GM18517 (cell line): ENCODE results near the gene MYO5C.
"Not testable (repeated sequence)": the region's sequence is repeated elsewhere in the genome, so short reads cannot be mapped to it uniquely, and the experiment has no call there.

Experiments
- ATAC-seq: cut with Tn5 transposase; IDR thresholded peaks from one replicate; pipeline ENCODE4 v1.9.1; 2021; ENCODE audit warnings: mild to moderate bottlenecking, moderate library complexity; ENCODE audit not compliant: unreplicated experiment

MYO5C gene

GRCh38 chr15:52180196-52180835, 115.3 kb downstream of the MYO5C start:
- peak; percentile 28 for ATAC-seq

- ATAC-seq: peak; percentile 75
Observed at GRCh38 chr15:52179278-52180195, 116.1 kb downstream of the MYO5C start.

GRCh38 chr15:52178765-52179164, 116.8 kb downstream of the MYO5C start:
- no peak for ATAC-seq

- no peak for ATAC-seq
Observed at GRCh38 chr15:52172869-52173268, 122.7 kb downstream of the MYO5C start.

- no peak for ATAC-seq
Observed at GRCh38 chr15:52171807-52172206, 123.8 kb downstream of the MYO5C start.

- no peak for ATAC-seq
Observed at GRCh38 chr15:52171386-52171785, 124.2 kb downstream of the MYO5C start.

GRCh38 chr15:52170199-52170598, 125.4 kb downstream of the MYO5C start:
- ATAC-seq: not testable (repeated sequence)

- ATAC-seq: not testable (repeated sequence)
Observed at GRCh38 chr15:52165494-52166131, 130.0 kb downstream of the MYO5C start.

- no peak for ATAC-seq
Observed at GRCh38 chr15:52164631-52165265, 130.9 kb downstream of the MYO5C start.

GRCh38 chr15:52163321-52164190, 132.0 kb downstream of the MYO5C start:
- ATAC-seq: no peak

GRCh38 chr15:52162876-52163275, 132.7 kb downstream of the MYO5C start:
- ATAC-seq: no peak

- no peak for ATAC-seq
Observed at GRCh38 chr15:52162260-52162659, 133.3 kb downstream of the MYO5C start.

GRCh38 chr15:52161406-52161966, 134.1 kb downstream of the MYO5C start:
- ATAC-seq: no peak

- no peak for ATAC-seq
Observed at GRCh38 chr15:52159645-52160044, 136.0 kb downstream of the MYO5C start.

- ATAC-seq: no peak
Observed at GRCh38 chr15:52158084-52158765, 137.4 kb downstream of the MYO5C start.

GRCh38 chr15:52155878-52156277, 139.7 kb downstream of the MYO5C start:
- ATAC-seq: no peak

GRCh38 chr15:52154896-52155865, 140.4 kb downstream of the MYO5C start:
- no peak for ATAC-seq
